Measurements from ENCODE around the gene TPCN1.

DNA sequence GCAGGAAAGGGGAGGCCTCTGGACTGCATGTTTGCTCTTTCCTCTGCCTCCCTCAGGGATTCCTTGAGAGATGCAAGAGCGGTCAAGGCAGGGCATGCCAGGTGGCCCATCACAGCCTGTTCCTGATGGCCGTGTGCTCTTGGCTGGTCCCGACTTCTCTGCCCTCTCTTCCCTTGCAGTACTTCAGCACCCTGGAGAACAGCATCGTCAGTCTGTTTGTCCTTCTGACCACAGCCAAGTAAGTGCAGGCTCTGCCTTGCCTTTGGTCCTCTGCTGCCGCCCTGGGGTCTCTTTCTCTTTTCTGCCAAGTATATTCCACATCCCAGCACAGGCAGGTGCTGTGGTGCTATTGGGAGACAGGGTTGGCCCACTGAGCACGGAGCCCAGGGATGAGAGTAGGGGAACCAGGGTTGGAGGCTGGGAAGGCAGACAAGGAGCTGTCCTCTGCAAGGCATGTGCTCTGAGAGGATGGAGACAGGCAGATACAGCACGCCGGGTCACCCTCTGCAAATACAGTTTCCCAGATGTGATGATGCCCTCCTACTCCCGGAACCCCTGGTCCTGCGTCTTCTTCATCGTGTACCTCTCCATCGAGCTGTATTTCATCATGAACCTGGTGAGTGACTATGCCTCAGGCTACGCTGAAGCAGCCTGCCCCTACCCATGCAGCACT is 51.9 kb downstream of the TPCN1 start:
- TF ChIP-seq, protein P1, sequence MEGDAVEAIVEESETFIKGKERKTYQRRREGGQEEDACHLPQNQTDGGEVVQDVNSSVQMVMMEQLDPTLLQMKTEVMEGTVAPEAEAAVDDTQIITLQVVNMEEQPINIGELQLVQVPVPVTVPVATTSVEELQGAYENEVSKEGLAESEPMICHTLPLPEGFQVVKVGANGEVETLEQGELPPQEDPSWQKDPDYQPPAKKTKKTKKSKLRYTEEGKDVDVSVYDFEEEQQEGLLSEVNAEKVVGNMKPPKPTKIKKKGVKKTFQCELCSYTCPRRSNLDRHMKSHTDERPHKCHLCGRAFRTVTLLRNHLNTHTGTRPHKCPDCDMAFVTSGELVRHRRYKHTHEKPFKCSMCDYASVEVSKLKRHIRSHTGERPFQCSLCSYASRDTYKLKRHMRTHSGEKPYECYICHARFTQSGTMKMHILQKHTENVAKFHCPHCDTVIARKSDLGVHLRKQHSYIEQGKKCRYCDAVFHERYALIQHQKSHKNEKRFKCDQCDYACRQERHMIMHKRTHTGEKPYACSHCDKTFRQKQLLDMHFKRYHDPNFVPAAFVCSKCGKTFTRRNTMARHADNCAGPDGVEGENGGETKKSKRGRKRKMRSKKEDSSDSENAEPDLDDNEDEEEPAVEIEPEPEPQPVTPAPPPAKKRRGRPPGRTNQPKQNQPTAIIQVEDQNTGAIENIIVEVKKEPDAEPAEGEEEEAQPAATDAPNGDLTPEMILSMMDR (IDR thresholded peaks at IDR 0.05; ENCODE audit: control extremely low read depth in 1 of 3, insufficient read depth in 1 of 3, low read depth in 1 of 3, low read length in 3 of 3): peak in 2 of 3 experiments; percentile 20; a peak in 1 of 4 replicates
- TF ChIP-seq ASH2L (IDR thresholded peaks at IDR 0.05; ENCODE audit: low read length) (no peak), POLR2A (IDR thresholded peaks at IDR 0.05; ENCODE audit: control extremely low read depth in 1 of 2, low read depth in 2 of 2, low read length in 2 of 2) (no peak), SP1 (IDR thresholded peaks at IDR 0.05; ENCODE audit: low read depth, low read length) (no peak), GABPA (IDR thresholded peaks at IDR 0.05; ENCODE audit: borderline replicate concordance, insufficient read depth, low read length) (no peak)

All from H1 (cell line).